ENCODE data around the gene SIVA1.
"Not testable (repeated sequence)": the region's sequence is repeated elsewhere in the genome, so short reads cannot be mapped to it uniquely, and the experiment has no call there.

Gene SIVA1

DNA sequence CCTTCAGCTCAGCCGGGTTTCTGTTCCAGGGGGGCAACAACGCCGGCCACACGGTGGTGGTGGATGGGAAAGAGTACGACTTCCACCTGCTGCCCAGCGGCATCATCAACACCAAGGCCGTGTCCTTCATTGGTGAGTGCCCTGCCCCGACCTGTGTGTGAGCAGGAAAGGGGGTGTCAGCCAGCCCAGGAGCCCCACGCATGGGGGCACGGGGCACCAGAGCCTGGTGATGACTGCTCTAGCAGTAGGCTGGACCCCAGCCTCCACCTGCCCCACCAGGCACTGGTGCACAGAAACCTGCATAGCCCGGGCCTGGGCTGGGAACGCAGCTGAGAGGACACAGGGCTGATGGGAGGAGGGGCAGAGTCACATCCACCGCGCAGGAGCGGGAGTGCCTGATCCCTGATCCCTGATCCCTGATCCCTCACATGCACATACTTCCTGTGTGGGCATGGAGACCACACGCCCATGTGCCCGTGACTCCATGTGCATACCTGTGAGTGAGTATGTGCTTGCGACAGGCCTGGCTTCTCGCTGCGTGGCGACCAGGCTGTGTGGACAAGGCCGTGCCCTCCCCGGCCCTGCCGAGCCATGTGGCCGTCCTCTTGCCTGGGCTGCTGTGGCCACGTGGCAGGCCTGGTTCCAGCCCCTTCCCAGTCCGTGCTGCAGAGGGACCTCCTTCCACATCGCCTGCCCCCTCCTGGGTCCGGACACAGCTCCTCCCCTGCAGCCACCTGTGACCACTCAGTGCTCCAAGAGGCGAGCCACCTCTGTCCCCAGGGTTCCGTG, 17.8 kb upstream of the SIVA1 start:
- DNase-seq (ENCODE audit: low spot score), result no peak

DNA sequence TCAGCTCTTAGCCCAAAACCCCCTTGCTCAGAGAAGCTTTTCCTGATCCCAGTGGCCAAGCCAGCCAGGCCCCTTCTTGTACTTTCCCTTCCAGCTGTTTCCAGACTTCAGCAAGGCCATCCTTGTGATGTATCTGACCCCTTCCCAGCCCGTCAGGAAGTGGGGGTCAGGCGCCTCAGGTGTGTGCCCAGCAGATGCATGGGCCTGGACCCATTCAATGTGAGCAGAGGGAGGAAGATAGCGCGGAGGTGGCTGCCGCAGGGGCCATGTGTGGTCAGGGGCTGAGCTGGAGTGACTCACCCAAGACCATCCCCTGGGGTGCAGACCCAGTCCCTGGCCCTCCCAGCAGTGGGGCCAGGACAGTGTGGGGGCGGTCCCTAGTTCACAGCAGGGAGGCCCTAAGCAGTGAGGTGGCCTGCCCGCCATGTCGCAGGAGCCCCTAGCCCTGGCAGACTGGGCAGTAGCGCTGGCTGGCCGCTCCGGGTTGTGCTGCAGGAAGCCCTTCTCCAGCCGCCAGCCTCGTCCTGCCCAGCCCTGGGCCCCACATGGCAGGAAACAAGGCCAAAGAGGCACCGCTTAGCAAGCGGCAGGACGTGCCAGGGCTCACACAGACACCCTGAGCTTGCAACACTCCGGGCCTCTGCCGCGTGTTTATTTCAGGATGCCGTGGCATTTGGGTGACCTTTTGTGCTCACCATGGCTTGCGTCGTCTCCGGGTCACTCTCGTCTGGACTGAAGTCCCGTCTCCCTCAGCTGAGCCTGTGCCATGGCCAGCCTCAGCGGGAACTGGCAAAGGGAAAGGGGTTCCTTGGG, 16.9 kb upstream of the SIVA1 start:
- DNase-seq (ENCODE audit: low spot score), result peak; percentile 78

- DNase-seq (ENCODE audit: low spot score), result no peak
Observed at GRCh38 chr14:104738375-104739019, 14.4 kb upstream of the SIVA1 start.

DNA sequence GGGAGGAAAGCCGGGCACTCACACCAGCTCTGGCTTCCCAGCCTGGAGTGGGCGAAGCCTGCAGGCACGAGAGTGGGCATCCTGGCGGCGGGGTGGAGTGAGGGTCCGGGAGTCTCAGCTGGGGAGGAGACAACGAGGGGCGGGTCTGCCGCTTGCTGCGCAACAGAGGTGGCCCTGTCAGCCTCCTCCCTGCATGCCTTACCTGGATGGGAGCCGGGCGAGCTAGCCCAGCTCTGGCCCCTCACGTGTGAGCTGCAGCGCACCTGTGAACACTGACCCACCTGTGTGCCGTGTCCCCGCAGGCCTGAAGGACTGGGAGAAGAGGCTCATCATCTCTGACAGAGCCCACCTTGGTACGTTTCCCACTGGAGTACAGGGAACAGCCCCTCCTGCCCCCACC, 13.9 kb upstream of the SIVA1 start:
- no peak for DNase-seq (ENCODE audit: low spot score)

- no peak for DNase-seq (ENCODE audit: low spot score)
Observed at GRCh38 chr14:104739546-104740516, 13.1 kb upstream of the SIVA1 start.

DNA sequence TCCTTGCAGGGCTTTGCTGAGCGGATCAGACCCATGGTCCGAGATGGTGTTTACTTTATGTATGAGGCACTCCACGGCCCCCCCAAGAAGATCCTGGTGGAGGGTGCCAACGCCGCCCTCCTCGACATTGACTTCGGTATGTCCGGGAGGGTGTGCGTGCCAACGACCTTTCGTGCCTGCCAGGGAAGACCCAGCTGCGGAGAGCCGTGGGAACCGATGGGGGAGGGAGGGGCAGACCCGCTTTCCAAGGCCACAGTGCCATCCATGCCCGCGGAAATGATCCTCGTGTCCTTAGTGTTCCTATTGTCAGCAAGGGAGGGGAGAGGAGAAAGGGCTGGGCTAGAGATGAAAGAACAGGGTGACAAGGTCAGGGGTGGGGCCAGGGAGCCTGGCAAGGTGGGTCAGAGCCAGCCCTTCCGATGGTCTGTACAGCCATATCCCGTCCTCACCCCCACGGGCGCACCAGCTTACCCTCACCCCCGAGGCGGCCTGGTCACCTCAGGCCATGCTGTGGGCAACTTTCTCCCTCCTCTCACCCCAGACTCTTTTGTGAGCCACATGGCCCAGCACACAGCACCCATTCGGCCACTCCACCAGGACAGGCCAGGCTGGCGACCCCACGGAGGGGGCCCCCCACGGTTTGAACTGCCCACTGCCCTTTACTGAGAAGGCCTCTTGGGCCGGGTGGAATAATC, 11.7 kb upstream of the SIVA1 start:
- no peak for DNase-seq (ENCODE audit: low spot score)

DNA sequence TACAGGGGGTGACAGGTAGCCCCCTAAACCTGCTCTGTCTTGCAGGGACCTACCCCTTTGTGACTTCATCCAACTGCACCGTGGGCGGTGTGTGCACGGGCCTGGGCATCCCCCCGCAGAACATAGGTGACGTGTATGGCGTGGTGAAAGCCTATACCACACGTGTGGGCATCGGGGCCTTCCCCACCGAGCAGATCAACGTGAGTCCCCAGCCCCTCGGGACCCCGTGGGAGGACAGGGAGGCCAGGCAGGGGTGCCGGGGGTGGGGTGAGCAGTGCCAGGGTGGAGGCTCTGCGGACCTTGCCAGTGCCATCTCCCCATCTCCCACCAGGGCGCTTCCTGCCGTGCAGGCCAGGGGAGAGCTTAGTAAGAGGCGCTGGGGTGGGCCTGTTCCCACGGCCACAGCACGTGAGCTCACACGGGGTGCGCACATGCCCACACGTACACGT, 11.1 kb upstream of the SIVA1 start:
- no peak for DNase-seq (ENCODE audit: low spot score)

GRCh38 chr14:104742586-104743455, 10.1 kb upstream of the SIVA1 start:
- DNase-seq (ENCODE audit: low spot score), result no peak

GRCh38 chr14:104743461-104744380, 9.2 kb upstream of the SIVA1 start:
- peak; percentile 71 for DNase-seq (ENCODE audit: low spot score)

GRCh38 chr14:104744484-104744883, 8.5 kb upstream of the SIVA1 start:
- no peak for DNase-seq (ENCODE audit: low spot score)

DNA sequence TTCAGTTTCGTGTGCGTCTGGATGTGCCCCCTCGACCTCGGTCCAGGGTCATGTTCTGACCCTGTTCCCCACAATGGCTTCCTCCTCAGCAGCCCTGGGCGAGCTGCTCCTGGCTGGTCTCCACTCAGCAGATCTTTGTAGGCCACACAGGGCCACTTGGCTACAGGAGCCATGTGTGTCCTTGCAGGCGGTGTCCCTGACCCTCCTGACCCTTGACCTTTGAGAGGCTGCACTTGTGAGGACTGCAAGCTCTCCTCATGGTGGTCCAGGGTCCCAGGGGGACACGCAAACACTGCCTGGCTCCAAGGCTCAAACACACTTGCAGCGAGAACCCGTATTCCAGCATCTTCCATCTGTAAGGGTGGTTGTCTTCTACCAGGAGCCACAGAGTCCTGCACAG, 7.5 kb upstream of the SIVA1 start:
- no peak for DNase-seq (ENCODE audit: low spot score)

GRCh38 chr14:104746071-104746545, 6.8 kb upstream of the SIVA1 start:
- DNase-seq (ENCODE audit: low spot score), result no peak

- DNase-seq (ENCODE audit: low spot score), result peak; percentile 79
Observed at GRCh38 chr14:104746934-104747481, 5.9 kb upstream of the SIVA1 start.

GRCh38 chr14:104747876-104748275, 5.1 kb upstream of the SIVA1 start:
- no peak for DNase-seq (ENCODE audit: low spot score)

GRCh38 chr14:104749111-104749649, 3.8 kb upstream of the SIVA1 start:
- DNase-seq (ENCODE audit: low spot score), result peak; percentile 88

GRCh38 chr14:104750056-104750752, 2.7 kb upstream of the SIVA1 start:
- no peak for DNase-seq (ENCODE audit: low spot score)

DNA sequence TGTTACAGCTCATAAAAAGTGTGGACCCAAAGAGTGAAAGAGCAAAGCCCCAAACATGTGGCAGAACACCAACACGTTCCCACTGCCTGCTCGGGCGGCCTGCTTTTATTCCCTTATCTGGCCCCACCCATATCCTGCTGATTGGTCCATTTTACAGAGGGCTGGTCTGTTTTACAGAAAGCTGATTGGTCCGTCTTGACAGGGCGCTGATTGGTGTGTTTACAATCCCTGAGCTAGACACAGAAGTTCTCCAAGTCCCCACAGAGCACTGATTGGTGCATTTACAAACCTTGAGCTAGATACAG, 2.2 kb upstream of the SIVA1 start:
- DNase-seq (ENCODE audit: low spot score), result not testable (repeated sequence)
